Forelimb muscle (tissue), 1 donor: Measurements from ENCODE around the gene YJEFN3. TPM values are rescaled to one million over a fixed set of nuclear protein-coding genes. Genes with fewer than 3 reads are reported as not detected.
A peak's percentile ranks its signal among the peaks of the same experiment; 100 is the strongest.

Experiments used
- DNase-seq: peaks from one replicate; pipeline ENCODE4 v3.0.0-alpha.2; 2013; ENCODE audit warnings: low read depth
- polyA plus RNA-seq: library from polyadenylated mRNA; unstranded; fragments of 120-200 nt; gene quantifications from one replicate; pipeline ENCODE4 v1.2.1, GENCODE V29; 2013; ENCODE audit not compliant: insufficient read length

YJEFN3 gene, protein sequence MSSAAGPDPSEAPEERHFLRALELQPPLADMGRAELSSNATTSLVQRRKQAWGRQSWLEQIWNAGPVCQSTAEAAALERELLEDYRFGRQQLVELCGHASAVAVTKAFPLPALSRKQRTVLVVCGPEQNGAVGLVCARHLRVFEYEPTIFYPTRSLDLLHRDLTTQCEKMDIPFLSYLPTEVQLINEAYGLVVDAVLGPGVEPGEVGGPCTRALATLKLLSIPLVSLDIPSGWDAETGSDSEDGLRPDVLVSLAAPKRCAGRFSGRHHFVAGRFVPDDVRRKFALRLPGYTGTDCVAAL
- 6.9 TPM for polyA plus RNA-seq

DNA sequence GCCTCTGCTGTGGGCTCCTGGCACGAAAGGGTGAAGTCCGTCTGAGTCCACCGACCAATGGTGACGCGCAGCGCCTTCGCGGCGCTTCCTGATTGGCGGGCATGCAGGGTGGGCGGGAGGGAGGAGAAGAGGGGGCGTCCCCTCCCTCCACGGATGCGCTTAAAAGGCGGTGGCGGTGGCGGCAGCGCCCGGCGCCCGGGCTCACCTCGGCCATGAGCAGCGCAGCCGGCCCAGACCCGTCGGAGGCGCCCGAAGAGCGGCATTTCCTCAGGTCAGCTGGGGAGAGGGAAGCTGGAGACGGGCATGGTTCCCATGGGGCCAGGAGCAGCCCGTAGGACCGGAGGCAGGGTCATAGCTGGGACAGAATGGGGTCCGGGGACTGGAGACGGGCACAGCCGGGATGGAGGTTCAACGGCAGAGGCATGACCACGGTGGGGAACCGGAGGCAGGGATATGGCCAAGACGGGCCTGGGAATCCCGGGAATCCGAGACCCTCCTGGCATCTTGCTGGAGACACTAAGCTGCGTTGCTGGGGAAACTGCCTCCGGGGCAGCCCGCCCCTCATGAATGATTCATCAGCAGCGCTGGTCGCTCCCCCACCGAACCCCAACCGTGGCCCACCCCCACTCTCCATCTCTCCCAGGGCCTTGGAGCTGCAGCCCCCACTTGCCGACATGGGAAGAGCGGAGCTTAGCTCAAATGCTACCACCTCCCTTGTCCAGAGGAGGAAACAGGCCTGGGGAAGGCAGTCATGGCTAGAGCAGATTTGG, at the start of gene YJEFN3:
Gene YJEFN3 (plus strand): TSS at position 191 of the 770 bp plus-strand sequence. CDS start 22 bp downstream, at position 213.
- no peak for DNase-seq

DNA sequence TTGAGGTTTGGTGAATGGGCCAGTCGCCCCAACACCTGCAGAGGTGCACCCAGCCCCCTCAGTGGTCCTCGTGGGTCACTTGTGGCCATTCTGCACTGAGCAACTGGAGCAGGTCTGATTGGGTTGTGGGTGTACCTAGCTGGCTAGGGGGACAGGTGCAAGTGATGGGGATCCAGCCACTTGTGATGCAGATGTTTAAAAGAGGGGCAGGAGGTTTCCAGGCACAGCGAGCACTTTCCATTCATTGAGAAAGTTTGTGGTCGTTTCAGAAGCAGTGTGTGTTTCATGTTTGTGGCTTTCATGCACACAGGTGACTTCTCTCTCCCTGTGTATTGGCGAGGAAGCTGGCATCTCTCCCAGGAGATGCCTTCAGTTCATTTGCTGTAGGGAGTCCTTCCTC, 48.0 kb upstream of the YJEFN3 start:
- DNase-seq = no peak

DNA sequence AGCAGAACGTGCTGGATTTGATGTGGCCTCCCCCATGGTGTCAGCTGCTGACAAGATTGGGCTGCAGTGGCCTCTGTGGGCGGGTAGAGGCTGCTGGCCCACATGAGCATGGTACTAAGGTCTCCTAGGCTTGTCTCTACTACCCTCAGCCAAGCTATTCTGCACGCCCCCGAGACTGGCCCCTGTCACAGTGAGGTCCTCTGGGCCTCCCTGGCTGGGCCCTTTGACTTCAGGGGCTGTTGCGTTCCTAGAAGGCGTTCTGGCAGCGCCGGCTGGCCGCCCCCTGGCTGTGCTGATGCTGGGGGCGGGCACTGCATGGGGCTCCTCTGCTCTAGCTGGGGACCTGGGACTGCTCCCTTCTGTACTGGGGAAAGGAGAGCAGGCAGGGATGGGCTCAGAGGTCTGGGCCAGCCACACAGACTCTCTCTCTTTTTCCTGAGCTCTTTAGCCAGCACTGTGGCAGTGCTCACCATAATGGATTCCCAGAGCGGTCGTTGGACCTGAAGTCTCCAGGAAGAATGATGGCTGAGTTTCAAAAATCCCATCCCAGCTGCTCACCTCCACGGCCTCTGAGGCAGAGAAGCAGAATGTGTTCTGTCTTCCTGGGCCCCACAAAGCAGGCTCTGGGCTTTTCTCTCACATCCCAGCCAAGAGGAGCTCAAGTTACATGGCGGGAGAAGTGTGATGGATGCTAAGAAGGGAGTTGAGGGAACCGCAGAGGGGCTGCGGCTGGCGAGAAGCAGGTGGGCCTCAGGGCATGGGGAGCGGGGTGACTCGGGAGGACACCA, 45.7 kb upstream of the YJEFN3 start:
- no peak for DNase-seq

DNA sequence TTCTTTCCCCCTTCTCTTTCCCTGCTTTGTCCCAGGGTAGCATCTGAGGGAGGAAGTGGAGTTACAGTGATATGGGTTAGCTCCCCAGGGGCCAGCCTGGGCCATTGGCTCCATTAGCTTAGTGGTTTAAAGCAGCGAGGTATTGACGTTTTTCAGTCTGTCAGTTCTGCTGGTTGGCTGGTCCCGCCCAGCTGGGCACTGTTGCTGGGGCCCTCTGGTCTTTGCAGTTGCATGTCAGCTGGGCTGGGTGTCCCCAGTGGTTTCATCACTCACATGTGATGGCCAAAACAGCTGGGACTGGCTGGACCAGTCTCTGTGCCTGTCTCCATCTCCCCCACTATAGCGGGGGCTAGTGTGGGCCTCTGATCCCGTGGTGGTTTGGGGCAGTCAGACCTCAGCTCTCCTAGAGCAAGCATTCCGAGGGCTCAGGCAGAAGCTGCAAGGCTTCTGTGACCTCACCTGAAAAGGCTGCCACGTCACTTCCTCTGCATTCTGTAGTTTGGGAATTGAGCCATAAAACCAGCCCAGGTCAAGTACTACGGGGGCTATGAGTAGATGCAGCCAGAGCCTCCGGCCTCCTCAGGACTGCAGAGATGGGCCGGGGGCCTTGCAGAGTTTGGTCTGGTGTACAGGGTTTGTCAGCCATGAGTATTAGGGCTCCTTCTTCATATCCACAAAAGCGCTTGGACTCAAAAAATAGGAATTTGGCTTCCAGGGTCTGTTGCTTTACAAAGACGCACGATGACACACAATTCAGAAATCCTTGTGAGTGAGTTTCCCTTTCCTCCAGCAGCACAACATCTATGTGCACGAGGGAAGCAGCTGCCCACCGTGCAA, 43.3 kb upstream of the YJEFN3 start:
- no peak for DNase-seq

DNA sequence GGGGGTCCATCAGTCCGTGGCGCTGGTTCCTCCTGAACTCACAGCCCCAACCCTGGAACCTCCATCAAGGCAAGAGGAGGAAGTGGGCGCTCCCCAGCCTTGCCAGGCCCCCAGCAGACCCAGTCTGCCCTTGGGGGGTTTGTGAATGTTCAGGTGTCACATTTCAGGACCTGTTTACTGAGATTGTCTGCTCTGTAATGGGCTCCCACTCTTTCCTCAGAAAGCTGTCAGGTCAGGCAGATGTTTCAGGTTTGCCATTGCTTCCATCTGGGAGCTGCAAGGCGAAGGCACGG, 42.8 kb upstream of the YJEFN3 start:
- DNase-seq = no peak

DNA sequence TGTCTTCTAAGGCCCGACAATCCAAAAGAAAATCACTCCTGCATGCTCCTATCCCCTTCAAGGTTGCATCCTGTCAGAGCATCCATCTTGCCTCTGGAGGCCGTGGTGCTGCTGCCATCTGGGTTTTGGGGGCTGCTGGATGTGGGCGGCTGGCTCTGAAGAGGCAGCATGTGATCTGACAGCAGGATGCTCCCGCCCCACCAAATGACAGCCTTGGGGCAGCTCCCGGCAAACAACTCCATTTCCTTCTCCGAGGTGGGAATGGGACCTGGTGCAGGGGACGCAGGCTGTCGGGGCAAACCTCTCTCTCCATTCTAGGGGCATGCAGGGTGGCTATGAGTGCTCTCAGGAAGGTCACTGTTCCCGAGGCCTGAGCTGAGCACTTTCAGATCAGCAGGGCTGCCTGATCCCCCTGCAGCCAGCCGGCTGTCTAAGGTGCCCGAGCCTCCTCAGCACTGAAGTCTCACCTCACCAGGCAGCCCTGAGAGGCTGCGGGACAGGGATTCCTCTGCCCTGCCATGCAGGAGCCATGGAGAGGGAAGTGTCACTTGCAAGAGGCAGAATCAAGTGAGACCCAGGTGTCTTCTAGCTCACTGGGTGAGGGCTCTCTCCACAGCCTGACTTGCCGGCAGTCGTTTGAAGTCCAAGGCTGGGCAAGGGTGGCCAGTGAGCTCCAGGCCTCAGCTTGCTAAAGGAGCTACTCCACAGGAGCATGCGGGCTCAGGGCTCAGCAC, 42.2 kb upstream of the YJEFN3 start:
- no peak for DNase-seq

DNA sequence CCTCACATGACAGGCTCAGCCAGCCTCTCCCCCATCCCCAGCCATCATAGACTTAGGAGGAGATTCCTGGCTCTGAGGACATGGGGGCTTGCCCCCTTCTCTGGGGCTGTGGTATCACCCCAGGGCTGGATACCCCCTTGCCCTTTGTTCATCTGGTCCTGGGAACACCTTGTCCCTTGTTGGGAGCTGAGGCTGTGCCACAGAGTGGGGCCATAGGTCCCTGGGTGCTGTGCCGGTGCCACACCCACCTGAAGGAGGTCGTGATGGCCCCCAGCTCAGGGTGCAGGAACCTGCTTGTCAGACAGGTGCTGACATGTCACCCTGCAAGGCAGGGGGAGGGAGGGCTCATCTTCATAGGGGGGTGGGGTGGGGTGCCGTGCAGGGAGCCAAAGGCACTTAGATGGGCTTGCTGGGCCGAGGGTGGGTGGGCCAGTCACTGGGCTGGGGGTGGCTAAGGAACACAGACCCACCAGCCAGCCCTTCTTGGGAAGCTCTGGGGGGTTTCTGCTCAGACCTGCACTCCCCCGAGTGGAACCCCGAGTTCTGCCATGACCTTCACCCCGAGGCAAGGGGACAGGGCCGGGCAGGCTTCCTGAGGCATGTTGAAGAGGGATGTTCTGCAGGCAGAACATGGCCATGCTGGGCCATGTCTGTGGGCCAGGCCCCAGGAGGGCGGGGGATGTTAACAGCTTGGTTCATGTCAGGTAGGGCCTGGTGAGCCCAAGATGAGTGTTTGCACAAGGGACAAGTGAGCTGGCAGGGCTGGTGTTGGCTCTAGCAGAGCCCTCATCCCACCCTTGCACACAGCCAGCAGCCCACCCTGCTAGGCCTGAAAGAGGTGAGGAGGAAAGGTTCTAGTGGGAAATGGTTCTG, 41.4 kb upstream of the YJEFN3 start:
- DNase-seq = no peak

DNA sequence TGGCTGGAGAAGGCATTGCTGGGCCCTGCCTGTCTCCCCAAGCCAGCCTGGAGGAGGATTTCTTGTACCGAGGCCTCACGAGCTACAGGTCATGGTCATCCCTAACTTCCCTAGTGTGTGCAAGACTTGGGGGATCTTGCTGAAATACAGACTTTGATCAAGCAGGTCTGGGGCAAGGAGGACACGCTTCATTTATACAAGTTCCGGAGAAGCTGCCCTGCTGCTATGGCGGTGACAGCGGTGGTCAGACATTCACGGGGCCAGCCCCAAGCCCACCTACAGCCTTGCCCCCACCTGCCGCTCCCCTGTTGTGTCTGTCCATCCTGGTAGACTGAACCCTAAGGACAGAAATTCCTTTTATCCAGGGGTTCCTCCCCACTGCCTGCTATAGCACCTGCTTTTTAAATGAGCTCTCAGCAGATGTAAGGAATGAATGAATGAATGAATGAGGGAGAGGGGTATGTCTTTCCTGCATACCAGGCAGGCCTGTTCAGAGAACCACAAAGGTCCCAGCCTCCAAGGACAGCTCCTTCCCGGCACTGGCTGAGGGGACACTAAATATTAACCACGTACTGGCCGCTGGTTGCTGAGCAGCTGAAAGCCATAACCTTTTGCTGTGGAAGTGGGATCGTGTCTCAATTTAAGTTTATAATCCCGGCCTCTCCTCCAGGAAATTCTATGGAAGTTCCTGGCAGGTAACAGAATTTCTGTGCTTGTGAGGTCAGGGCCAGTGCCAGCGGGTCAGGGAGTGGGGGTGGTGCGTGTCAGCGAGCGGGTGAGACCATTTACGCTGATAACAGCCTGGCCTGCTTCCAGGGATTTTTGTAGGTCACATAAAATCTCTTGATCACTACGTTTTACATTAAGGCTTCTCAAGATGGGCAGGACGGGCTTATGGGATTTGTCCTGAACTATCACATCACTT, 40.5 kb upstream of the YJEFN3 start:
- no peak for DNase-seq

DNA sequence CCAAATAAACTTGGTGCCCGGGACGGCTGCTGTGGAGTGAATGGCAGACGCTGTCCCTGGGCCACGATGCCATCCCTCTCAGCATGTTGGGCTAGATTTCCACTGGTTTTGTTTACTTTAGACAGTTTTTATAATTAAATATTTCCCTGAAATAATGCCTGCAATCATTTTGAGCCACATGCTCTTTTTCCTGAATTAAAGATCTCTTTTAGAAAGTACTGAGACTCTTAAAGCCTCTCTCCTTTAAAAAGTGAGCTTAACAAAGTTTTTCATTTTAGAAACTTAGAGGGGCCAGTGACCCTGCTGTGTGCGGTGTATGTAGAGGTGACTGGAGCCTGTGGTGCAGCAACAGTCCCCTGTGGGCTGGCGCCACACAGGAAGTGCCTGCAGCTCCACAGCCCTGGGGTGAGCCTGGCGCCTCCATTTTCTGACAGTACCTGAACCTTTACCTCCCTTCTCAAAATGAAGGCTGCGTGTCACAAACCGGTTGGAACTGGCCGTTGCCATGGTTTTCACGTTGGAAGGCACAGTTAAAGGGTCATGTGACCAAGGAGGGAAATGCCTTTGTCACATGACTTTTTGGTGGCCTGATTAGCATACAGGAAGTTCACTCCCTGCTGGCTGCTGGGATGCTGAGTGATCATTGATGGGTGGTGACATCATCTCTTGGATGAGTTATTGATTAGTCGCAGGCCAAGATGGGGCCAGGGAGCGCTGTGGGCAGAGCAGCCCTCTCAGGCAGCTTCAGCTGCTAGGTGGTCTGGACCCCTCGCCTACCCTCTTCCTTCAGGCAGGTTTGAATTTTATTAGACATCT, 39.6 kb upstream of the YJEFN3 start:
- peak; percentile 78 for DNase-seq

DNA sequence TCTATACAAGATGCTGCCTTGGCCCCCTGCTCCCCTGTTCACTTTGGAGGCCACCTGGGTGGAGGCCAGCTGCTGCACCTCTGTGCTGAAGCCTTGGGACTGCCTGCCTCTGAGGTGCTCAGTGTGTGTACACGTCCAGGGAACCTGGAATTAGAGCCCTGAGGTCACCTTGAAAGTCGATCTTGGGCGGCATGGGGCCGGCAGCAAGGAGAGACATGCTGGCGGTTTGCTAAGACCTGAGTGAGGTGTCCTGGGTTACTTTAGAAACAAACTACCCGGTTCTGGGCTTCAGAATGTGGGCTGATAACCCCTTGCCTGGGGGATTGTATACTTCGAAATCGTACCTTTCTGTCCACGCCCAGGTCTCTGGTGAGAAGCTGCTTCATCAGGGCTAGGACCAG, 38.9 kb upstream of the YJEFN3 start:
- no peak for DNase-seq

DNA sequence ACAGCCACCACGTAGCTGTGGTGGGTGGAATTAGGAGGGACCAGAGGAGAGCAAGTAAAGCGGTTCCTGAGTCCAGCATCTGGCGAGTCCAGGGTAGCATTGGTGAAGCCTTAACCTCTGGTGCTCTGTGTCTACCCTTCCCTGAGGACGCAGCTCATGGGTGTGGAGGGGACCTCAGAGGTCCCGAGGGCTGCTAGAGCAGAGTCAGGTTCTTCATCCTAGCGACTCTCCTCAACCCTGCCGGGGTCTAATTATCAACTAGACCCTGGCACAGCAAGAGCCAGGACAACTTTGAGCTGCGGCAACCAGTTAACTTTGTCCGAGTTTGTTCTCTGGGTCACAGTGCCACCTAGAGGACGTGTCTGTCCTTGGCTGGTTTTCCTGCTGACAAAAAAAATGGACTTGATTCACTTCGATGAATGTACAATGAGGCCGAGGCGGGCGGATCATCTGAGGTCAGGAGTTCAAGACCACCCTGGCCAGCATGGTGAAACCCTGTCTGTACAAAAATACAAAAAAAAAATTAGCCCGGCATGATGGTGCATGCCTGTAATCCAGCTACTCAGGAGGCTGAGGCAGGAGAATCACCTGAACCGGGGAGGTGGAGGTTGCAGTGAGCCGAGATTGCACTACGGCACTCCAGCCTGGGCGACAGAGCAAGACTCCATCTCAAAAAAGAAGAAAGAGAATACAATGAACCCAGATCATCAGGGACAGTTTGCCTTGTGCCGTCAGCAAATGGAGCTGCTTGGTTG, 38.3 kb upstream of the YJEFN3 start:
- peak; percentile 84 for DNase-seq

DNA sequence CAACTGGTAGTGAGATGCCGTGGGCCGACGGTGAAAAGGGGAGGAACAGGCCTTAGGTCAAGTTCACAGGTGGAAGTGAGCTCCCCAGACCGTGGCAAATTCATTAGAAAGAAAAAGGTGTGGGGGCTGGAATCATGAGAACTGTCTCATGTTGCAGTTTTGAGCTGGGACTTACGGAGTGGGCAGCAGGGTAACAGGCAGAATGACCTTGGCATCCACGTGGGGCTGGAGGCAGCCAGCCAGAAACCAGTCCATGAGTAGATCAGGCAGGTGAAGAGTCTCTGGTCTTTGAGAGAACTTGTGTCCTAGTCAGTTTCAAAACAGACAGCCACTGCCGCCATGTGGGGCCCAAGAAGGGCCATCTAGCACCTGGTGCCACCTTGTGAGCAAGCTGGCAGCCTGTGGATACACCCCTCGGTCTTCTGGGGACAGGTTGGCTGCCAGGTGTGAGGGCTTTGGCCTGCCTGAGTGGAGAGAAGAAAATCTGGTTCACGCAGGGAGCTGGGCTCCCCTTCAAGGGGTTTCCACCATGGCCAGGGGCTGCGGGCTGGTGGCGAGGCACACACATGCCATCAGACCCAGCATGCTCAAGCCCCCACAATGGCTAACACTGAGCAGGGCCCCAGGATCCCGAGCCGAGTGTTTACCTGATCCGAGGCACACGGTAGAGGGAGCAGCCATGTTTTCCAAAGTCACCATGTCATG, 37.2 kb upstream of the YJEFN3 start:
- no peak for DNase-seq

DNA sequence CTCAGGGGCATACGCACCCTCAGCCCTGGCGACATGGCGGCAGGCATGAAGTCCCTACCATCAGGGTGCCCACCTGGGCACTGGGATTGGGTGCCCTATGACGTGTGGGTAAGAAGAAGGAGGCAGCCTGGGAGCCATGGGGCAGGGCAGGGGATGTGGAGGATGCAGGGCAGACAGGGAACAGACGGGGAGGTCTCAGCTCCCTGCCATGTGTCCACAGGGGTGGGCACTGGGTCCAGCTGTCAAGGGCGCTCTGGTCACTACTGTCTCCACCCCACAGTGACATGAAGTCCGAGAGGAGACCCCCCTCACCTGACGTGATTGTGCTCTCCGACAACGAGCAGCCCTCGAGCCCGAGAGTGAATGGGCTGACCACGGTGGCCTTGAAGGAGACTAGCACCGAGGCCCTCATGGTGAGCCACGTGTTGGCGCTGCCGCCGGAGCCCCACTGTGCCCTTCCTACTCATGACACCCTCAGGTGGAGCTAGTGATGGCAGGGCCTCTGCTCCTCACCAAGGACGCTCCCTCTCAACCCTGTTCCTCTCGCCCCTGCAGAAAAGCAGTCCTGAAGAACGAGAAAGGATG, 36.6 kb upstream of the YJEFN3 start:
- no peak for DNase-seq

DNA sequence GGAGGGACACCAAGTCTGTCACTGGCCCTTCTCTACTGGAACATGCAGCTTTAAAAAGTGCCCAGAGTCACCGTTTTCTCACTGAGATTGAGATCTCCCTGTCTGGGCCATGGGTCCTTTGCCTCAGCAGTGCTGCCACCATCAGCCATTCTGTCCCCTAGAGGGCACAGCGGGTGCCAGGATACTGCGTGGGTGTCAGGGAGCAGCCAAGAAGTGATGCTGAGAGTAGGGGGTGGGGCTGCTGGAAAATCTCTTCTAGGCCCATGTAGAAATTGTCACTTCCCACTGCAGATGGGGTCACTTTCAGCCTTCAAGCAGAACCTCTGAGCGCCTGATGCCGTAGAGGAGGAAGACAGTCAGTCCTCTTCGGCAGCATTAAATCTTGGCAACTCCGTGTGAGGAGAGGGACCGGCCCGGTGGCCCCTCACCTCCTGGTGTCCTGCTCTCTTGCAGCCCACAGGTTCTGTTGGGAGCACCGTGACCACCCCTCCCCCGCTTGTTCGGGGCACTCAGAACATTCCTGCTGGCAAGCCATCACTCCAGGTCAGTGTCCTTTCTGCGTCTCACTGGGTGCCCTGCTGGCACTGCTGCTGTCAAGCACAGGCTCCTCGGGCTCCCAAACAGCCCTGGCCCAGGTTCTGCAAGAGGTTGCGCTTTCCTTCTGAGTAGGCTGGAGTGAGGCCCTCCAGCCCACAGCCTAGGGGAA, 34.7 kb upstream of the YJEFN3 start:
- no peak for DNase-seq
